T-helper 2 cell treated with Interferon-gamma antibody and Interleukin-4, amounts not matched to agents 5 μg/mL and 100 μg/mL, for 36 hours (primary cell): ENCODE measurements around the gene CCBE1.

ENCODE experiments used
- DNase-seq: peaks from one replicate; pipeline ENCODE4 v3.0.0; 2021; ENCODE audit warnings: low spot score
- H3K27ac Mint-ChIP-seq: one replicate; pipeline ENCODE4 v1.8.0; 2021; ENCODE audit warnings: mild to moderate bottlenecking, mixed read lengths
- H3K27me3 Mint-ChIP-seq: one replicate; pipeline ENCODE4 v1.8.0; 2021; ENCODE audit warnings: low read depth, mixed read lengths
- H3K36me3 Mint-ChIP-seq: one replicate; pipeline ENCODE4 v1.8.0; 2021; ENCODE audit warnings: low read depth, mixed read lengths
- H3K4me1 Mint-ChIP-seq: one replicate; pipeline ENCODE4 v1.8.0; 2021; ENCODE audit warnings: low read depth, mixed read lengths
- H3K4me3 Mint-ChIP-seq: one replicate; pipeline ENCODE4 v1.8.0; 2022; ENCODE audit warnings: mild to moderate bottlenecking, moderate library complexity, mixed read lengths
- H3K9me3 Mint-ChIP-seq: one replicate; pipeline ENCODE4 v1.8.0; 2021; ENCODE audit warnings: mixed read lengths

CCBE1 gene

GRCh38 chr18:59385191-59385590 lies 312.0 kb downstream of the CCBE1 start:
- H3K9me3 Mint-ChIP-seq: no peaks in the 10 kb centered on the region

GRCh38 chr18:59383851-59384250 lies 313.4 kb downstream of the CCBE1 start:
- H3K27me3 Mint-ChIP-seq: peaks cover 10% of the 10 kb centered on the region
- no peaks in the 10 kb centered on the region for H3K36me3 Mint-ChIP-seq
- H3K4me3 Mint-ChIP-seq: no peak overlapping the region
- H3K9me3 Mint-ChIP-seq: no peaks in the 10 kb centered on the region
- DNase-seq: no peak
- H3K27ac Mint-ChIP-seq: no peak overlapping the region
- H3K4me1 Mint-ChIP-seq: no peaks in the 10 kb centered on the region

More at GRCh38 chr18:59385191-59385590, 312.0 kb downstream of the CCBE1 start:
- Mint-ChIP-seq H3K27ac (no peak overlapping the region), H3K27me3 (peaks cover 5% of the 10 kb centered on the region), H3K36me3 (no peaks in the 10 kb centered on the region), H3K4me1 (no peaks in the 10 kb centered on the region), H3K4me3 (no peak overlapping the region)
- DNase-seq: no peak

GRCh38 chr18:59382383-59382782 lies 314.8 kb downstream of the CCBE1 start:
- H3K27me3 Mint-ChIP-seq: peaks cover 10% of the 10 kb centered on the region
- no peaks in the 10 kb centered on the region for H3K4me1 Mint-ChIP-seq

GRCh38 chr18:59381949-59382348 lies 315.3 kb downstream of the CCBE1 start:
- no peaks in the 10 kb centered on the region for H3K9me3 Mint-ChIP-seq
- no peaks in the 10 kb centered on the region for H3K36me3 Mint-ChIP-seq
- H3K4me1 Mint-ChIP-seq: no peaks in the 10 kb centered on the region
- no peak overlapping the region for H3K27ac Mint-ChIP-seq
- no peak for DNase-seq
- no peak overlapping the region for H3K4me3 Mint-ChIP-seq
- peaks cover 10% of the 10 kb centered on the region for H3K27me3 Mint-ChIP-seq

More at GRCh38 chr18:59382383-59382782, 314.8 kb downstream of the CCBE1 start:
- Mint-ChIP-seq H3K27ac (no peak overlapping the region), H3K4me3 (no peak overlapping the region), H3K9me3 (no peaks in the 10 kb centered on the region), H3K36me3 (no peaks in the 10 kb centered on the region)
- no peak for DNase-seq
